Measurements from ENCODE around the gene NFIA.

- no peak for TF ChIP-seq CTCF (optimal IDR thresholded peaks at IDR 0.05 in 1 of 3, IDR thresholded peaks at IDR 0.05 in 1 of 3, conservative IDR thresholded peaks at IDR 0.05 in 1 of 3; ENCODE audit: extremely low read depth in 1 of 3, insufficient read depth in 2 of 3, low read length in 3 of 3)
- TF ChIP-seq EZH2 (IDR thresholded peaks at IDR 0.05; ENCODE audit: low read length) = no peak
Observed at GRCh38 chr1:61293197-61293596, 210.8 kb downstream of the NFIA start.
